ENCODE results near the gene DYRK1A.

DYRK1A gene

GRCh38 chr21:37415939-37416338, 49.4 kb downstream of the DYRK1A start:
- Histone ChIP-seq H3K79me2 (ENCODE audit: low read length) (peaks cover 98% of the 10 kb centered on the region), H2AFZ (ENCODE audit: low read length) (no peak overlapping the region), H3K36me3 (replicated peaks; ENCODE audit: insufficient read depth, low read length) (no peaks in the 10 kb centered on the region), H3K27ac (ENCODE audit: low read length) (no peak overlapping the region), H3F3A (ENCODE audit: insufficient read depth, low read length) (no peaks in the 10 kb centered on the region), H3K4me2 (ENCODE audit: low read depth, low read length) (no peak overlapping the region), H4K20me1 (ENCODE audit: insufficient read depth, low read length) (peaks cover 70% of the 10 kb centered on the region), H3K9me3 (replicated peaks; ENCODE audit: insufficient read depth, low read length) (no peaks in the 10 kb centered on the region), H3K27me3 (replicated peaks; ENCODE audit: insufficient read depth, low read length) (no peaks in the 10 kb centered on the region), H3K4me3 (ENCODE audit: low read length) (no peak overlapping the region), H3K4me1 (ENCODE audit: low read length) (no peaks in the 10 kb centered on the region), H3K9me2 (replicated peaks; ENCODE audit: insufficient read depth, low read length) (no peaks in the 10 kb centered on the region), H3K9ac (ENCODE audit: low read length) (no peak overlapping the region)
- TF ChIP-seq CTCF (IDR thresholded peaks at IDR 0.05; ENCODE audit: low read length) (no peak), EZH2phosphoT487 (IDR thresholded peaks at IDR 0.05; ENCODE audit: low read length) (no peak), EZH2 (optimal IDR thresholded peaks at IDR 0.05; ENCODE audit: low read depth, low read length) (no peak)
- no peak for DNase-seq

DNA sequence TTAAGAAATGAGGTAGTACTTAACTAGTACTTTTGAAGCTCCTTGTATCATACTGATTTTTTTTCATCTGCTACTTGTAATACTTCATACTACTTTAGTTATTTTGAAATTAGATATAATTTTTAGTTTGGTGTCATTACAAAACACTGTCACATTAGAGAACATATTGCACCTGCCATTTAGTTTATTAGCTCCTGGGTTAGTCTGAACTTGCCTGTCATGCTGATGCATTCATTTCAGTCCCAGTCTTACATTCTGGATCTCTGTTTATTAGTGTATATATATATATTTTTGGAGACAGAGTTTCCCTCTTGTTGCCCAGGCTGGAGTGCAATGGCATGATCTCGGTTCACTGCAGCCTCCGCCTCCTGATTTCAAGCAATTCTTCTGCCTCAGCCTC, 50.3 kb downstream of the DYRK1A start:
- H4K20me1 ChIP-seq (ENCODE audit: insufficient read depth, low read length), result peaks cover 71% of the 10 kb centered on the region
- no peaks in the 10 kb centered on the region for H3K4me1 ChIP-seq (ENCODE audit: low read length)

GRCh38 chr21:37419228-37419906, 52.8 kb downstream of the DYRK1A start:
- no peak overlapping the region for H3K4me2 ChIP-seq (ENCODE audit: low read depth, low read length)
- peaks cover 53% of the 10 kb centered on the region for H4K20me1 ChIP-seq (ENCODE audit: insufficient read depth, low read length)
- no peak overlapping the region for H3K9ac ChIP-seq (ENCODE audit: low read length)
- H3K9me2 ChIP-seq (replicated peaks; ENCODE audit: insufficient read depth, low read length), result no peaks in the 10 kb centered on the region
- no peak overlapping the region for H2AFZ ChIP-seq (ENCODE audit: low read length)
- no peak overlapping the region for H3K4me3 ChIP-seq (ENCODE audit: low read length)
- no peaks in the 10 kb centered on the region for H3K36me3 ChIP-seq (replicated peaks; ENCODE audit: insufficient read depth, low read length)
- no peak overlapping the region for H3K27ac ChIP-seq (ENCODE audit: low read length)
- H3K27me3 ChIP-seq (replicated peaks; ENCODE audit: insufficient read depth, low read length), result no peaks in the 10 kb centered on the region
- H3K4me1 ChIP-seq (ENCODE audit: low read length), result no peaks in the 10 kb centered on the region
- peaks cover 94% of the 10 kb centered on the region for H3K79me2 ChIP-seq (ENCODE audit: low read length)
- H3K9me3 ChIP-seq (replicated peaks; ENCODE audit: insufficient read depth, low read length), result no peaks in the 10 kb centered on the region
- DNase-seq, result no peak
- H3F3A ChIP-seq (ENCODE audit: insufficient read depth, low read length), result no peaks in the 10 kb centered on the region
- TF ChIP-seq EZH2phosphoT487 (IDR thresholded peaks at IDR 0.05; ENCODE audit: low read length) (no peak), EZH2 (optimal IDR thresholded peaks at IDR 0.05; ENCODE audit: low read depth, low read length) (no peak), CTCF (IDR thresholded peaks at IDR 0.05; ENCODE audit: low read length) (no peak)

More for the DNA sequence above, 50.3 kb downstream of the DYRK1A start:
- Histone ChIP-seq H2AFZ (ENCODE audit: low read length) (no peak overlapping the region), H3K79me2 (ENCODE audit: low read length) (peaks cover 95% of the 10 kb centered on the region), H3K9ac (ENCODE audit: low read length) (no peak overlapping the region), H3K9me2 (replicated peaks; ENCODE audit: insufficient read depth, low read length) (no peaks in the 10 kb centered on the region), H3K27me3 (replicated peaks; ENCODE audit: insufficient read depth, low read length) (no peaks in the 10 kb centered on the region), H3K4me2 (ENCODE audit: low read depth, low read length) (no peak overlapping the region), H3K36me3 (replicated peaks; ENCODE audit: insufficient read depth, low read length) (no peaks in the 10 kb centered on the region), H3F3A (ENCODE audit: insufficient read depth, low read length) (no peaks in the 10 kb centered on the region), H3K27ac (ENCODE audit: low read length) (no peak overlapping the region), H3K4me3 (ENCODE audit: low read length) (no peak overlapping the region), H3K9me3 (replicated peaks; ENCODE audit: insufficient read depth, low read length) (no peaks in the 10 kb centered on the region)
- TF ChIP-seq CTCF (IDR thresholded peaks at IDR 0.05; ENCODE audit: low read length), result no peak
- DNase-seq, result no peak

Data from MM.1S (cell line).